GM23248 (cell line): ENCODE measurements around the gene HOXA10. TPM values are rescaled to one million over a fixed set of nuclear protein-coding genes. Genes with fewer than 3 reads are reported as not detected.

Experiments used
- DNase-seq: peaks from one replicate; pipeline ENCODE4 v3.0.0-alpha.2; 2015
- H2AFZ ChIP-seq: fragments of 200-600 bp; sonication (generic); 2 replicates; pipeline ENCODE4 v1.6.1; 2016; ENCODE audit warnings: antibody characterized with exemption
- H3F3A ChIP-seq: fragments of 200-600 bp; sonication (generic); 2 replicates; pipeline ENCODE4 v1.6.1; 2016; ENCODE audit warnings: mild to moderate bottlenecking, antibody characterized with exemption, mixed run types; ENCODE audit not compliant: insufficient read depth
- H3K27ac ChIP-seq: fragments of 200-600 bp; sonication (generic); 2 replicates; pipeline ENCODE4 v1.5.1; 2016; ENCODE audit warnings: mild to moderate bottlenecking
- H3K27me3 ChIP-seq: fragments of 200-600 bp; sonication (generic); replicated peaks from 2 replicates; pipeline ENCODE4 v1.6.1; 2016; ENCODE audit warnings: mild to moderate bottlenecking; ENCODE audit not compliant: insufficient read depth
- H3K36me3 ChIP-seq: fragments of 200-600 bp; sonication (generic); 2 replicates; pipeline ENCODE4 v1.6.1; 2016; ENCODE audit warnings: low read depth, mild to moderate bottlenecking
- H3K4me1 ChIP-seq: fragments of 200-600 bp; sonication (generic); 2 replicates; pipeline ENCODE4 v1.6.1; 2016; ENCODE audit warnings: mild to moderate bottlenecking; ENCODE audit not compliant: insufficient read depth
- H3K4me2 ChIP-seq: fragments of 200-600 bp; sonication (generic); one replicate; pipeline ENCODE4 v1.6.1; 2016; ENCODE audit warnings: mild to moderate bottlenecking; ENCODE audit not compliant: unreplicated experiment
- H3K4me3 ChIP-seq: fragments of 200-600 bp; sonication (generic); 2 replicates; pipeline ENCODE4 v1.5.1; 2016; ENCODE audit warnings: mild to moderate bottlenecking
- H3K79me2 ChIP-seq: fragments of 200-600 bp; sonication (generic); 2 replicates; pipeline ENCODE4 v1.6.1; 2016; ENCODE audit warnings: mild to moderate bottlenecking; ENCODE audit not compliant: insufficient read depth
- H3K9ac ChIP-seq: fragments of 200-600 bp; sonication (generic); 2 replicates; pipeline ENCODE4 v1.6.1; 2016; ENCODE audit warnings: mild to moderate bottlenecking
- H3K9me2 ChIP-seq: fragments of 200-600 bp; sonication (generic); 2 replicates; pipeline ENCODE4 v1.6.1; 2016; ENCODE audit warnings: mixed run types, mild to moderate bottlenecking, moderate library complexity; ENCODE audit not compliant: insufficient read depth
- H3K9me3 ChIP-seq: fragments of 200-600 bp; sonication (generic); one replicate; pipeline ENCODE4 v1.6.1; 2017; ENCODE audit warnings: low read depth
- H4K20me1 ChIP-seq: fragments of 200-600 bp; sonication (generic); 2 replicates; pipeline ENCODE4 v1.6.0; 2016; ENCODE audit not compliant: insufficient read depth
- EZH2 ChIP-seq: fragments of 200-600 bp; sonication (generic); IDR thresholded peaks from 2 replicates; pipeline ENCODE4 v1.6.1; 2018; ENCODE audit warnings: antibody characterized with exemption, mild to moderate bottlenecking; ENCODE audit not compliant: insufficient read depth, poor library complexity, severe bottlenecking
- EZH2phosphoT487 ChIP-seq: fragments of 200-600 bp; sonication (generic); IDR thresholded peaks from 2 replicates; pipeline ENCODE4 v1.6.1; 2018; ENCODE audit warnings: antibody characterized with exemption, moderate library complexity, mild to moderate bottlenecking, low read depth; ENCODE audit not compliant: insufficient read depth
- WGBS, 2 experiments: methylation state at CpG; one replicate each; pipeline ENCODE4 v1.1.6; 2015 to 2017; ENCODE audit warnings: low lambda C conversion rate in 2 of 2, low coverage in 1 of 2; ENCODE audit errors: missing lambda C conversion rate in 2 of 2; 5-methylcytosine and 5-hydroxymethylcytosine counted together
- in situ Hi-C: fragments of 300-500 bp; cut with MboI; formaldehyde crosslinking; loops from 2 replicates; pipeline ENCODE4 v1.15.0; 2020
- polyA plus RNA-seq: library from polyadenylated mRNA; unstranded; fragments of >200 nt; fragmentation: Nextera tagmentation; extraction: Ambion mirVana; gene quantifications from 2 replicates; pipeline ENCODE4 v1.2.1, GENCODE V29; 2016
- total RNA-seq: library from RNA; depleted of rRNA; stranded (reverse); fragments of >200 nt; shearing (Covaris generic); gene quantifications from 2 replicates; pipeline ENCODE4 v1.2.3, GENCODE V29; 2014

HOXA10 gene
- total and polyA plus RNA-seq, 2 experiments from 2014 or later, result 28.0 to 29.3 TPM

- no peaks in the 10 kb centered on the region for H3K9me3 ChIP-seq
- peaks cover 8% of the 10 kb centered on the region; the same call in 1 of the 2 replicates for H3F3A ChIP-seq
- no peak overlapping the region for H3K27ac ChIP-seq
- no peaks in the 10 kb centered on the region for H3K9me2 ChIP-seq
- H4K20me1 ChIP-seq, result no peaks in the 10 kb centered on the region
- no peak overlapping the region for H2AFZ ChIP-seq
- no peak for DNase-seq
- peaks cover 5% of the 10 kb centered on the region for H3K4me1 ChIP-seq
- in situ Hi-C loops, result loop anchor here (10.0 kb wide), 3 partner anchors 304 to 1294 kb away; no protein-coding TSS in a partner anchor
- peaks cover 49% of the 10 kb centered on the region for H3K79me2 ChIP-seq
- H3K4me2 ChIP-seq, result no peak overlapping the region
- WGBS, 2 experiments, result 98% methylated on average over 35 of the region's 35 CpGs
- no peak overlapping the region for H3K4me3 ChIP-seq
- H3K27me3 ChIP-seq, result no peaks in the 10 kb centered on the region
- peaks cover 10% of the 10 kb centered on the region; the same call in 1 of the 2 replicates for H3K36me3 ChIP-seq
- TF ChIP-seq EZH2phosphoT487 (no peak), EZH2 (no peak)
- H3K9ac ChIP-seq, result no peak overlapping the region
Observed at GRCh38 chr7:27158436-27159265, 15.5 kb downstream of the HOXA10 start.

- no peaks in the 10 kb centered on the region for H3K9me2 ChIP-seq
- H3K27me3 ChIP-seq, result no peaks in the 10 kb centered on the region
- WGBS, 2 experiments, result 96% methylated on average over 25 to 30 of the region's 30 CpGs
- H3K4me2 ChIP-seq, result no peak overlapping the region
- no peak overlapping the region for H3K9ac ChIP-seq
- no peak overlapping the region for H3K4me3 ChIP-seq
- peaks cover 49% of the 10 kb centered on the region for H3K79me2 ChIP-seq
- TF ChIP-seq EZH2 (no peak), EZH2phosphoT487 (no peak)
- no peak overlapping the region for H2AFZ ChIP-seq
- in situ Hi-C loops, result loop anchor here (10.0 kb wide), 3 partner anchors 303 to 1293 kb away; no protein-coding TSS in a partner anchor
- DNase-seq, result no peak
- H3K9me3 ChIP-seq, result no peaks in the 10 kb centered on the region
- H3K4me1 ChIP-seq, result peaks cover 9% of the 10 kb centered on the region
- peaks cover 15% of the 10 kb centered on the region for H3F3A ChIP-seq
- no peak overlapping the region for H3K27ac ChIP-seq
- no peaks in the 10 kb centered on the region for H4K20me1 ChIP-seq
- peaks cover 3% of the 10 kb centered on the region; the same call in 1 of the 2 replicates for H3K36me3 ChIP-seq
Observed at GRCh38 chr7:27157702-27158431, 16.3 kb downstream of the HOXA10 start.

DNA sequence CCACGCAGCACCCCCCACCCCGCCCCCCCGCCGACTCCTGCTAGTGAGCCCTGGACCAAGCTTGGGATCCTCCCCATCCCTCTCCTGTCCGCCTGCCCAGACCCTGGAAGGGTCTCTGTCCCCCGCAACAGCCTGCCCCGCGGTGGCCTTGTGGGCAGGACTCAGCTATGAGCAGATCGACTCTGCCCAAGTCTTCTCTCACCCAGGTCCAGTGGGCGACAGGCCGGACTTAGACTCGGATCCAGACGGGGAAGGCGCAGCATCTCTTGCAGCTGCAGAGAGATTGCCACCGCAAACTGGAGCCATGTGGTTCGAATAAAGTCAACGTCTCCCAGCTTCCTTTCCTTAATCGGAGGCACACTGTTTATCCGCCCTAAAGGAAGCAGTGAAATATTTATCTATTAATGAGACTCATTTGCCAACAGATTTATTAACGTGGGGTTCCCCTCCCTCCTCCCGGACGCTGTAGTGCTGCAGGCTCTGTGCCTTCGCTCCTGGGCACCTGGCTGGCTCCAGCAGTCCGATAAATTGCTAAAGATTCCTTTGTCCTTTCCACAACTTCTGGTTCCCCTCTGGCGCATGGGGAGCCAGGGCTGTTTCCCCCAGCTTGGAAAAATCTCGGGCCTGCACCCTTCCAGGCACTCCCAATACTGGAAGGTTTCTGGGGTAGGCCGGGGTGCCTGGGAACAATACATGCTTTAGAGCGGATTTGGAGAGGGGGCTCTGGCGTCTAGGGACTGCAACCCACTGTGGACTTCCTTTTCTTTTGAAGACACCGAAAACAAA, 17.0 kb downstream of the HOXA10 start:
- in situ Hi-C loops, result loop anchor here (10.0 kb wide), 3 partner anchors 302 to 1292 kb away; no protein-coding TSS in a partner anchor
- H3K4me1 ChIP-seq, result peaks cover 12% of the 10 kb centered on the region
- H3K4me2 ChIP-seq, result peak overlapping the region; percentile 93
- no peaks in the 10 kb centered on the region for H3K9me2 ChIP-seq
- no peaks in the 10 kb centered on the region for H3K9me3 ChIP-seq
- no peak overlapping the region for H3K27ac ChIP-seq
- H4K20me1 ChIP-seq, result no peaks in the 10 kb centered on the region
- WGBS, 2 experiments, result 30 to 32% methylated on average over 26 to 28 of the region's 30 CpGs
- TF ChIP-seq EZH2, result no peak
- TF ChIP-seq EZH2phosphoT487, result no peak
- H3K79me2 ChIP-seq, result peaks cover 48% of the 10 kb centered on the region
- peaks cover 9% of the 10 kb centered on the region; the same call in 1 of the 2 replicates for H3F3A ChIP-seq
- H3K9ac ChIP-seq, result peak overlapping the region; percentile 80
- peak overlapping the region; percentile 88 for H3K4me3 ChIP-seq
- no peaks in the 10 kb centered on the region for H3K27me3 ChIP-seq
- H2AFZ ChIP-seq, result peak overlapping the region; percentile 96
- DNase-seq, result peak; percentile 57
- no peaks in the 10 kb centered on the region for H3K36me3 ChIP-seq

DNA sequence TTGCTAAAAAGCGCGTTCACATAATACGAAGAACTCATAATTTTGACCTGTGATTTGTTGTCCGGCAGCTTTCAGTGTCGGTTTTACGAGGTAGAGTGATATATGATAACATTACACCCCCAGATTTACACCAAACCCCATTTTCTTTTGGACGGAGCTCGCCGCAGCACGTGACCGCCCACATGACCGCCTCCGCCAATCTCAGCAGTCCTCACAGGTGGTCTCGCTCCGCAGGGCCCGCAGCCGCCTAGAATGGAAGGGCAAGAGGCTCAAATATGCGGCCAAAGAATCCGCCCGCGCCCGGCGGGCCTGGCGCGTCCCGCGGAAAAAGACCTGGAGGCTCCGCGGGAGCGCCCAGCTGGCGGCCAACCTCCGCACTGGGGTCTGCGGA, 17.6 kb downstream of the HOXA10 start, which contains the start of gene HOXA7:
Gene HOXA7, minus strand, starts transcription at position 168 of the 391 bp plus-strand sequence. Its CDS starts 130 bp downstream, at position 38.
- in situ Hi-C loops, result loop anchor here (10.0 kb wide), 3 partner anchors 302 to 1292 kb away; no protein-coding TSS in a partner anchor
- peak within 1 kb of the TSS; percentile 88 for H3K4me3 ChIP-seq

More for the DNA sequence above, 17.6 kb downstream of the HOXA10 start, which contains the start of gene HOXA7:
- H3K4me1 ChIP-seq, result peaks cover 12% of the 10 kb centered on the region
- peak within 1 kb of the TSS; percentile 49 for H3K27ac ChIP-seq
- peak within 1 kb of the TSS; percentile 96 for H2AFZ ChIP-seq
- H3K9me3 ChIP-seq, result no peaks in the 10 kb centered on the region
- peaks cover 12% of the 10 kb centered on the region; the same call in 1 of the 2 replicates for H3F3A ChIP-seq
- 1% methylated on average over 26 to 33 of the region's 33 CpGs for WGBS, 2 experiments
- H3K79me2 ChIP-seq, result peaks cover 48% of the 10 kb centered on the region
- no peaks in the 10 kb centered on the region for H3K36me3 ChIP-seq
- H3K4me2 ChIP-seq, result peak within 1 kb of the TSS; percentile 93
- no peaks in the 10 kb centered on the region for H4K20me1 ChIP-seq
- H3K9me2 ChIP-seq, result no peaks in the 10 kb centered on the region
- H3K27me3 ChIP-seq, result no peaks in the 10 kb centered on the region
- peak; percentile 91 for DNase-seq
- no peak for TF ChIP-seq EZH2phosphoT487
- no peak for TF ChIP-seq EZH2
- peak within 1 kb of the TSS; percentile 80 for H3K9ac ChIP-seq
